B cell (primary cell): ENCODE results near the gene TIGD2.

Source experiments
- EZH2 ChIP-seq: IDR thresholded peaks from 2 replicates; pipeline ENCODE4 v1.6.1; 2012; ENCODE audit warnings: borderline replicate concordance, low read depth, mild to moderate bottlenecking, moderate library complexity, low read length; ENCODE audit not compliant: insufficient read depth, poor library complexity, severe bottlenecking
- TF ChIP-seq, protein P1 (sequence below): fragments of 200-600 bp; IDR thresholded peaks from one replicate; pipeline ENCODE4 v1.8.0; 2022; ENCODE audit warnings: antibody characterized with exemption, mild to moderate bottlenecking

DNA sequence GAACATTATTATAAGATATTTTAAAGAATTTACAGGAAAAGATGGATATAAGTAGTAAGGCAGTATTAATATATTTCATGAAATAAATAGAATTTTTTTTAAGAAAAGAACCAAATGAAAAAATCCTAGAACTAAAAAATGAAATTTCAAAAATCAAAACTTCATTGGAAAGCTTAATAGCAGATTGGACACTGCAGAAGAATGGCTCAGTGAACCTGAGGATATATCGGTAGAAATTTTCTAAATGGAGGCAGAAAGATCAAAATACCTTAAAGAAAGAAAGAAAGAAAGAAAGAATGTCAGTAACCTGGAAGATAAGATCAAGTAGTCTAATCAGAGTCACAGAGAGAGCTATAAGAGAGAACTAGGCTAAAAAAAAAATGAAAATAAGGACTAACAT, 33.0 kb upstream of the TIGD2 start:
- TF ChIP-seq, protein P1, sequence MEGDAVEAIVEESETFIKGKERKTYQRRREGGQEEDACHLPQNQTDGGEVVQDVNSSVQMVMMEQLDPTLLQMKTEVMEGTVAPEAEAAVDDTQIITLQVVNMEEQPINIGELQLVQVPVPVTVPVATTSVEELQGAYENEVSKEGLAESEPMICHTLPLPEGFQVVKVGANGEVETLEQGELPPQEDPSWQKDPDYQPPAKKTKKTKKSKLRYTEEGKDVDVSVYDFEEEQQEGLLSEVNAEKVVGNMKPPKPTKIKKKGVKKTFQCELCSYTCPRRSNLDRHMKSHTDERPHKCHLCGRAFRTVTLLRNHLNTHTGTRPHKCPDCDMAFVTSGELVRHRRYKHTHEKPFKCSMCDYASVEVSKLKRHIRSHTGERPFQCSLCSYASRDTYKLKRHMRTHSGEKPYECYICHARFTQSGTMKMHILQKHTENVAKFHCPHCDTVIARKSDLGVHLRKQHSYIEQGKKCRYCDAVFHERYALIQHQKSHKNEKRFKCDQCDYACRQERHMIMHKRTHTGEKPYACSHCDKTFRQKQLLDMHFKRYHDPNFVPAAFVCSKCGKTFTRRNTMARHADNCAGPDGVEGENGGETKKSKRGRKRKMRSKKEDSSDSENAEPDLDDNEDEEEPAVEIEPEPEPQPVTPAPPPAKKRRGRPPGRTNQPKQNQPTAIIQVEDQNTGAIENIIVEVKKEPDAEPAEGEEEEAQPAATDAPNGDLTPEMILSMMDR, result no peak
- TF ChIP-seq EZH2, result no peak
